ENCODE results near the gene RTN4R. TPM values are rescaled to one million over a fixed set of nuclear protein-coding genes. Genes with fewer than 3 reads are reported as not detected.

Gene RTN4R
- total and polyA plus RNA-seq, 2 donors from 2014 or later: 1.2 to 2.5 TPM

DNA sequence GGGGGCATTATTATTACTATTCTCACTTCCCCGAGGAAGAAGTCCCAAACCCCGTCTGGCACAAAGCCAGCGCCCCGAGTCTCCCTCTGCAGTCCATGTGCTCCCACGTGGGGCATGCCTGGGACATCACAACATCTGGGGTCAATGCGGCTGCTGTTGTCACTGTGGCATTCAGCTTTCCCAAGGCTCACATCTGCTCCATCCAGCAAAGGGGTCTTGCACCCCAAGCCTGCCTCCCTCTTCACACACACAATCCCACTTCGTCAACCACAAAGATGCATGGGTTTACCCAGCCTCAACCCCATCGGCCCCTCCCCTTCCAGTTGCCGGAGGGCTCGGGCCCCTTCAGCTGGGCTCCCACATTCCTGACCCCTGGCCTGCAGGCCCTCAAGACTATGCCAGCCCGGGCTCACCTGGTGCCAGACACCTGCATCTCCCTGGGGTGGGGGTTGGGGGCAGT lies 23.5 kb upstream of the RTN4R start:
- H3K4me3 ChIP-seq (ENCODE audit: low read length in 3 of 3): no peak overlapping the region
- H3K4me1 ChIP-seq (ENCODE audit: control insufficient read depth in 2 of 3, insufficient read depth in 2 of 3, low read depth in 1 of 3, low read length in 3 of 3): no peaks in the 10 kb centered on the region
- H3K9ac ChIP-seq (ENCODE audit: low read length in 3 of 3): no peak overlapping the region
- no peaks in the 10 kb centered on the region for H3K9me3 ChIP-seq (ENCODE audit: control insufficient read depth in 2 of 3, insufficient read depth in 1 of 3, low read length in 3 of 3)
- intact Hi-C loops (cut with DNase I): loop anchor here (10.0 kb wide), 1 partner anchor 137 kb away; the partner anchor contains the start of gene CCDC188
- no peak for DNase-seq
- FAIRE-seq: no peak
- TF ChIP-seq, protein P1, sequence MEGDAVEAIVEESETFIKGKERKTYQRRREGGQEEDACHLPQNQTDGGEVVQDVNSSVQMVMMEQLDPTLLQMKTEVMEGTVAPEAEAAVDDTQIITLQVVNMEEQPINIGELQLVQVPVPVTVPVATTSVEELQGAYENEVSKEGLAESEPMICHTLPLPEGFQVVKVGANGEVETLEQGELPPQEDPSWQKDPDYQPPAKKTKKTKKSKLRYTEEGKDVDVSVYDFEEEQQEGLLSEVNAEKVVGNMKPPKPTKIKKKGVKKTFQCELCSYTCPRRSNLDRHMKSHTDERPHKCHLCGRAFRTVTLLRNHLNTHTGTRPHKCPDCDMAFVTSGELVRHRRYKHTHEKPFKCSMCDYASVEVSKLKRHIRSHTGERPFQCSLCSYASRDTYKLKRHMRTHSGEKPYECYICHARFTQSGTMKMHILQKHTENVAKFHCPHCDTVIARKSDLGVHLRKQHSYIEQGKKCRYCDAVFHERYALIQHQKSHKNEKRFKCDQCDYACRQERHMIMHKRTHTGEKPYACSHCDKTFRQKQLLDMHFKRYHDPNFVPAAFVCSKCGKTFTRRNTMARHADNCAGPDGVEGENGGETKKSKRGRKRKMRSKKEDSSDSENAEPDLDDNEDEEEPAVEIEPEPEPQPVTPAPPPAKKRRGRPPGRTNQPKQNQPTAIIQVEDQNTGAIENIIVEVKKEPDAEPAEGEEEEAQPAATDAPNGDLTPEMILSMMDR (IDR thresholded peaks at IDR 0.05; ENCODE audit: borderline replicate concordance, extremely low read depth, insufficient read depth): no peak
- no peaks in the 10 kb centered on the region for H3K27me3 ChIP-seq (ENCODE audit: control insufficient read depth, insufficient read depth, low read length)
- H3K36me3 ChIP-seq (ENCODE audit: control insufficient read depth in 2 of 3, insufficient read depth in 3 of 3, low read length in 3 of 3): no peaks in the 10 kb centered on the region
- H3K27ac ChIP-seq (ENCODE audit: low read depth in 2 of 2, low read length in 2 of 2): no peak overlapping the region

DNA sequence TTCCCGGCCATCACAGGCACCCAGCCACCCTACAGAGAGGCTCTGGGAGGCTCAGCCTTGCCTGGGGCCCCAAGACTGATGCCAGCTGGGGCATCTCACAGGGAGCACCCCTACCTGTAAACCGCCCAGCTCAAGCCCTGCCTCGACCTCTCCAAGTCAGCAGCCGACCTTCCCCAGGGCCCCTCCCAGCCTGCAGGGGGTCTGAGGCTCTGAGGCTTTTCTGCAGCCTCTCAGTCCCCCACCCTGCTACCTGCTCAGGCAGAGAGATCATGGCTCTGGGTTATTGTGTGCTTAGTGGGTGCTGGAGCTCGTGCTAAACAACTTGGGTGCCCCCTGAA lies 23.1 kb upstream of the RTN4R start:
- no peak overlapping the region for H3K4me3 ChIP-seq (ENCODE audit: low read length in 3 of 3)
- FAIRE-seq (no peak), DNase-seq (no peak)
- intact Hi-C loops (cut with DNase I): loop anchor here (10.0 kb wide), 1 partner anchor 136 kb away; the partner anchor contains the start of gene CCDC188
- no peaks in the 10 kb centered on the region for H3K4me1 ChIP-seq (ENCODE audit: control insufficient read depth in 2 of 3, insufficient read depth in 2 of 3, low read depth in 1 of 3, low read length in 3 of 3)
- no peaks in the 10 kb centered on the region for H3K36me3 ChIP-seq (ENCODE audit: control insufficient read depth in 2 of 3, insufficient read depth in 3 of 3, low read length in 3 of 3)
- TF ChIP-seq, protein P1 (IDR thresholded peaks at IDR 0.05; ENCODE audit: borderline replicate concordance, extremely low read depth, insufficient read depth): no peak
- H3K27ac ChIP-seq (ENCODE audit: low read depth in 2 of 2, low read length in 2 of 2): no peak overlapping the region
- H3K9ac ChIP-seq (ENCODE audit: low read length in 3 of 3): no peak overlapping the region
- H3K9me3 ChIP-seq (ENCODE audit: control insufficient read depth in 2 of 3, insufficient read depth in 1 of 3, low read length in 3 of 3): no peaks in the 10 kb centered on the region
- H3K27me3 ChIP-seq (ENCODE audit: control insufficient read depth, insufficient read depth, low read length): no peaks in the 10 kb centered on the region

DNA sequence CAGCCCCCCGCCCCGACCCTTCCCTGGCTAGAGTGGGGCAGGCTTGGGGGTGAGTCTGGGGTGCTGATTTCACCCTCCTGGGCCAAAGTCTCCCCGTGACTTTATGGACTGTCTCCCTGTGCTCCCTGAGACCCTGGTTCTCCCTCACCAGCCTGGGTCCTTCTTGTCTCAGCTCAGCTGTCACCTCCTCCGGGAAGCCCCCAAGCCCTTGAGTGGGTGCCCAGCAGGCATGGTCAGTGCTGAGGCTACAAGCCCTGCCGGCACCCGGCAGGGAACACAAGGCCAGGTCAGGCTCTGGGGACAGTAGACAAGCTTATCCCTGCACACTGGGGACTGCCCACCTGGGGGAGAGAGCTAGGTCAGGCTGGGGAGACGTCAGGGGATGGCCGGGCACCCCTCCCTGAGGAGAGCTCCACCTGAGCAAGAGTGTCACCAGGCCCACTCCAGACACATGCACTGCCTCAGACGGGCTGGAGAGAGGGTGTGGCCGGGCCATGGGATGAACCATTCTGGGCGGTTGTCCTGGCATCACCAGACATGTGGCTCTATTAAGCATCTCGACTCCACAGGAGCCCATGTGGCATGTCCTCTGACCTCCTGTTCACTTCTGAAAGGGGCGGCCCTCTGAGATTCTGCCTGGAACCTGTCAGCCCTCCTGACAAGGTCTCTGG lies 22.6 kb upstream of the RTN4R start:
- Histone ChIP-seq H3K4me1 (ENCODE audit: control insufficient read depth in 2 of 3, insufficient read depth in 2 of 3, low read depth in 1 of 3, low read length in 3 of 3) (no peaks in the 10 kb centered on the region), H3K36me3 (ENCODE audit: control insufficient read depth in 2 of 3, insufficient read depth in 3 of 3, low read length in 3 of 3) (no peaks in the 10 kb centered on the region), H3K4me3 (ENCODE audit: low read length in 3 of 3) (no peak overlapping the region), H3K9me3 (ENCODE audit: control insufficient read depth in 2 of 3, insufficient read depth in 1 of 3, low read length in 3 of 3) (no peaks in the 10 kb centered on the region), H3K27me3 (ENCODE audit: control insufficient read depth, insufficient read depth, low read length) (no peaks in the 10 kb centered on the region), H3K9ac (ENCODE audit: low read length in 3 of 3) (no peak overlapping the region), H3K27ac (ENCODE audit: low read depth in 2 of 2, low read length in 2 of 2) (no peak overlapping the region)
- intact Hi-C loops (cut with DNase I): loop anchor here (10.0 kb wide), 1 partner anchor 136 kb away; the partner anchor contains the start of gene CCDC188
- FAIRE-seq (no peak), DNase-seq (no peak)
- TF ChIP-seq, protein P1 (IDR thresholded peaks at IDR 0.05; ENCODE audit: borderline replicate concordance, extremely low read depth, insufficient read depth): no peak
